Measurements from ENCODE around the gene FLOT1. TPM values are rescaled to one million over a fixed set of nuclear protein-coding genes. Genes with fewer than 3 reads are reported as not detected.

Gene FLOT1
- total and polyA plus RNA-seq, 2 of the 13 experiments (the other 11 are each of a cell fraction or from before 2014, with no cell fraction given) = 82.3 to 130 TPM

GRCh38 chr6:30682143-30683117 is 60.1 kb downstream of the FLOT1 start (continued):
- no peak for TF ChIP-seq ZNF142 (CRISPR knock-in tag; IDR thresholded peaks at IDR 0.05)
- no peak for TF ChIP-seq ARHGAP35 (CRISPR knock-in tag; IDR thresholded peaks at IDR 0.05; ENCODE audit: borderline replicate concordance)
- no peak for TF ChIP-seq ZNF513 (CRISPR knock-in tag; conservative IDR thresholded peaks at IDR 0.05)
- no peak for TF ChIP-seq ZNF607 (CRISPR knock-in tag; IDR thresholded peaks at IDR 0.05; ENCODE audit: borderline replicate concordance)
- no peak for TF ChIP-seq ZNF431 (CRISPR knock-in tag; IDR thresholded peaks at IDR 0.05; ENCODE audit: borderline replicate concordance, low read depth)
- no peak for TF ChIP-seq SNRNP70 (IDR thresholded peaks at IDR 0.05; ENCODE audit: low read depth, low read length)
- no peak for TF ChIP-seq GMEB2 (CRISPR knock-in tag; IDR thresholded peaks at IDR 0.05; ENCODE audit: low read depth)
- no peak for TF ChIP-seq HNF4G (IDR thresholded peaks at IDR 0.05; ENCODE audit: borderline replicate concordance, low read depth, low read length)
- no peak for TF ChIP-seq HNF4G (CRISPR knock-in tag; IDR thresholded peaks at IDR 0.05; ENCODE audit: borderline replicate concordance, low read depth)
- TF ChIP-seq KDM6A (CRISPR knock-in tag; IDR thresholded peaks at IDR 0.05; ENCODE audit: low read depth) = no peak
- TF ChIP-seq TEF (CRISPR knock-in tag; IDR thresholded peaks at IDR 0.05) = no peak
- no peak for TF ChIP-seq SSRP1 (CRISPR knock-in tag; IDR thresholded peaks at IDR 0.05)
